HG03354 (cell line): Measurements from ENCODE around the gene GIPC1.

Source experiments
- ATAC-seq: cut with Tn5 transposase; IDR thresholded peaks from one replicate; pipeline ENCODE4 v1.9.1; 2021; ENCODE audit warnings: mild to moderate bottlenecking; ENCODE audit not compliant: unreplicated experiment, poor library complexity, severe bottlenecking

GIPC1 gene

DNA sequence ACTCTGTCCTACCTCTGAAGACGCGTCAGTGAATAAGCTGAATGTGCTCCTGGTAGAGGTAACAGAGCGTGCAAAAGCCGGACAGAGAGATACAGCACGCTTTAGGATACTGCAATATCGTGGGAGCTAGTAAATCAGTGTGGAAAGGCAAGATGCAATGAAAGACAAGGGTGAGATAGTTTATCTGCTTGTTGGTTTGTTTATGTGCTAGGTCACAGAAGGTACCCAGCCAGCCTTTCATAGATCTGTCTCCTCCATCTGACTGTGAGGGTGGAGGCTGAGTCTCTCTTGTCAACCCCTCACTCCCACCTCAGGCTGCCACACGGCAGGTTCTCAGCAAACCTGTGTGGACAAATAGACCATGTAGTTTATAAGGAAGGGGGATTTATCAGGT is 904 bp upstream of the GIPC1 start:
- no peak for ATAC-seq

DNA sequence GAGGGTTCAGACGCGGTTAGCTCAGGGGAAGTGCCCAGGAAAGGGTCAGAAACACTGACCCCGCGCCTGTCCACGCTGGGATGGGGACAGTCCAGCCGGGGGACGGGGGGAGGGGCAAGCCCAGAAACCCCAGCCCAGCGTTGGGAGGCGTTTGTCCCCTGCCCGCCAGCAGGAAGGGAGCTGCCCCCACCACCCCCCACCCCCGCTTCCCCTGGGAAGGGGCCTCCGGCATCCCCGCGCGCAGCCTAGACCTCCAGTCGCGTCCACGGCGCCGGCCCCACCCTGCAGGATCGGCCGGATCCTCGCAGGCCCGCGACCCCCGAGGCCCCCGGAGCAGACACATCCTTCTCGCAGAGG is 277 bp downstream of the GIPC1 start:
- ATAC-seq: peak; percentile 18

- ATAC-seq: no peak
Measured at GRCh38 chr19:14494910-14495671, 836 bp downstream of the GIPC1 start.

GRCh38 chr19:14494411-14494810 is 1.5 kb downstream of the GIPC1 start:
- ATAC-seq: no peak

- no peak for ATAC-seq
Measured at GRCh38 chr19:14492756-14493337, 3.1 kb downstream of the GIPC1 start.

GRCh38 chr19:14487370-14488125 is 8.4 kb downstream of the GIPC1 start:
- no peak for ATAC-seq

- no peak for ATAC-seq
Measured at GRCh38 chr19:14482172-14482941, 13.6 kb downstream of the GIPC1 start.

- no peak for ATAC-seq
Measured at GRCh38 chr19:14480700-14481079, 15.2 kb downstream of the GIPC1 start.

- ATAC-seq: no peak
Measured at GRCh38 chr19:14479975-14480699, 15.8 kb downstream of the GIPC1 start.

DNA sequence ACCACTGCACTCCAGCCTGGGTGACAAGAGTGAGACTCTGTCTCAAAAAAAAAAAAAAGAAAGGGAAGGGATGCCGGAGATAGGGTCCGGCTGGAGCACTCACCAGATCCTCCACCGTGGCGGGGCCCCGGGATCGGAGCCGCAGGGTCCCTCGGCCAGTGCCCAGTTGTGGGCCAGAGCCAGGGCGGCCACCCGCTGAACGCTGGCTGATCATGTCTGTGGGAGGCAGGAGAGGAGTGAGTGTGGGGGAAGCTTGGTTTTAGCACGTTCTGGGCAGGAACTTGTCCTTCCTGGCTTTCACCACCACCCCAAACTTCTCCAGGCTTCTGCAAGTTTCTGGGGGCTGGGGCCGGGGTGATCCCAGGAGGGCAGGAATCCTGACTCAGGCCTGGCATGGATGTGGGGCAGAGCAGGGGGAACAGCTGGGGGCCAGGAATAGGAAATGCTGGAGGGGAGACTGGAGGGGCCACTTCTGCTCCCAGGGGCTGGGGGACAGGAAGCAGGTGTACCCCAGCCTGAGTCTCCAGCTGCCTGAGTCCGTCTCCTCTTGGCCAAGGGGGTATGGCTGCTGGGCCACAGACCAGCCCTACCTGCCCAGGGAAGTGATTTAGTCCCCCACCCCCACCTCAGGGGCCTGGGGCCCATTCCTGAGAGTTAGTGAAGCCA is 16.5 kb downstream of the GIPC1 start:
- ATAC-seq: no peak

GRCh38 chr19:14478113-14478545 is 17.8 kb downstream of the GIPC1 start:
- no peak for ATAC-seq

GRCh38 chr19:14477418-14478112 is 18.4 kb downstream of the GIPC1 start:
- ATAC-seq: no peak

DNA sequence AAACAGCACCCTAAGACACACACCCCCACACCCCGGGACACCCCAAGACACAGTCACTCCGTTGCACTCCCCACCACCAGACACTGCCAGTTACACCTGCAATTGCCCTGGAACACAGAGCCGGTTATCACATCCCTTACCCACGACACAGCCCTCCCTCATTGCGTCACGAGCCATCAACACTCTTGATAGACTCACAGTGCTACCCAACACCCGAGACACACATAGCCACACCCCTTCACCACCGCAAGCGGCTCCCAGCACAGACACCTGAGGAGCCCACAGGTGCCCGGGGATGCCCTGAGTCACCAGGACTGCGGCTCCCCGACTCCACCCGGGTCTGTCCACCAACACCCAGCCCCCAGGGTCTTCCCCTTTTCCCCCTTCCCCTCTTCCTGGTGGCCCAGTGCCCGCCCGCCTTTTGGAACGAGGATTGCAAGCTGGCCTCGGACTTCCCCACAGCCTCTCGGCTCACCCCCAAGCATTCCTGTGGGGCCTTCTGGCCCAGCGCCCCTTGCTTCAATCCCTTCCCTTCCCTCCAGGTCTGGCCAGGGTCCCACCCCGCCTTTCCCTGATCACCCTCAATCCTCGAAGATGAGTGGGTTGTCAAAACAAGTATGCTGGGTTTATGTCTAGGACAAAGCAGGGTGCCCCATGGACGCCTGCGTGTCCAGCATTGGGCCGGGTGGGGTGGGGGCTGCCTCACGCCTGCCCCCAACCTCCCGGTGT is 19.1 kb downstream of the GIPC1 start:
- ATAC-seq: no peak

DNA sequence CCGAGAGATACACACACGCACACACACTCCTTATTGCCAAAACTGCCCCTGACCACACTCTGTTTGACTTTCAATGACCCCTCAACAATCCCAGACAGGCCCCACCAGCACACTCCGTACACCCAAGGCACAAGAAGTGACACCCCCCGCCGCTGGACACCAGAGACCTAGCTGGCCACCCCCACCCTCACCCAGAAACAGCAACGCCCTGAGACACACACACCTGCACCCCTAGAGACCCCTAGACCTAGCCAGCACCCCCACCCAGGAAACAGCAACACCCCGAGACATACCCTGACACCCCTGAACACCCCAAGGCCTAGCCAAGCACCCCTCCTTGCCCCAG is 19.6 kb downstream of the GIPC1 start:
- no peak for ATAC-seq

DNA sequence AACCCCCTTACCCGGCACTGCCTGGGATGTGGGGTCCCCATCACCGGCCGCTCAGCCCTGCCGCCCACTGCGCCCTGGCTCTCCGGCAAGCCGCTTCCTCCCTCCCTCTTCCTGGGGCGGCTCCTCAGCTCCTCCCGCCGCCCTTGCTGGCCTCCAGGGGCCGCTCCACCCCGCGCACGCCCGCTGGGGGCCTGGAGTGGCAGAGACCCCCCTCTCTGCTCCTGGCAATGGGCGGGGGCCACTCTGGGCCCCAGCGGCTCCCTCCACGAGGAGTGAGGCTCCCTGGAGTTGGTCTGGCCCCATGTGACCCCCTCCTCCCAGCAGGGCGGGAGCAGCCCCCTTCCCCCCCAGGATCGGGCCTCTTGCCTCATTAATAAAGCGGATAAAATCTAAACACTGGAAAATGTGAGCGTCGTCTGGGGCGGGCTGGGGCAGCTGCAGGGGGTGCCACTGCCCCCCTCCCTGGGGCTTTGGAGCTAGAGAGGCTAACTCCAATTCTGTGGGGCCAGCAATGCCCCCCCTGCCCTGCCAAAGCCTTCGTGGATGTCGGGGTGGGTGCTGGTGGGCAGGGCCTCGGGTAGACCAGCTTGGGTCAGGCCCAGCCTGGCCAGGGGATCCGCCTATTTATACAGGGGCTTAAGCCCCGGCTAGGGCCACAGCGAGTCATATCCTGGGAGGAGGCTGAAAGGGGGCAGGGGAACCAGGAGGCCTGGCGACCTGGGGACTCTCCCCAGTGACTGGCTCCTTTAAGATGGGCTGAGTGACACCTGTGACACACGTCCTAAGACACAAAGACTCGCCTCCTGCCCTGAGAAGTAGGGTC is 20.5 kb downstream of the GIPC1 start, which contains the start of gene PTGER1:
Gene PTGER1, minus strand, starts transcription at position 104 of the 823 bp plus-strand sequence. CDS start 1,034 bp downstream, outside the sequence.
- no peak for ATAC-seq

- ATAC-seq: no peak
Measured at GRCh38 chr19:14474827-14475226, 21.1 kb downstream of the GIPC1 start.

- no peak for ATAC-seq
Measured at GRCh38 chr19:14473978-14474578, 21.8 kb downstream of the GIPC1 start.
